ENCODE results near the gene CCDC157.

DNA sequence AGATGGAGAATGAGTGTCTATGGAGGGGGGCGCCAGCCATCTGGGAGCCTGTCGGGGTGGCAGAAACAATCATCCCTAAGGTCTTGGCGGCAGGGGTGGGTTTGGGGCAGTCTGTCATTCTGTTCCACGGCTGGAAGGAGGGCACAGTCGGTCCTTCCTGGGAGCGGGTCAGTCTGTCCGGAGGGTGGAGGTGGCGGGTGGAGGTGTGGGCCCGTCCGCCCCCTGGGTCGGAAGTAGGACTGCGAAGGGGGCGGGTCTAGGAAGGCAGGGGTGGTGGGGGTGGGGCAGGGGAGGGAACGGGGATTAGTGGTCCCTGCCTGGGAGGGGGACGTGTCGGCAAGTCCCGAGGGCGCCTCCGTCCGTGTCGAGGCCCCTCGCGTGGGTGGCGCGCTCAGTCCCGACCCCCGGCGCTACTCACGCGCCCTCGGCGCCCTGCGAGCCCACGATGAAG is 30.5 kb upstream of the CCDC157 start:
- TF ChIP-seq, protein P1, sequence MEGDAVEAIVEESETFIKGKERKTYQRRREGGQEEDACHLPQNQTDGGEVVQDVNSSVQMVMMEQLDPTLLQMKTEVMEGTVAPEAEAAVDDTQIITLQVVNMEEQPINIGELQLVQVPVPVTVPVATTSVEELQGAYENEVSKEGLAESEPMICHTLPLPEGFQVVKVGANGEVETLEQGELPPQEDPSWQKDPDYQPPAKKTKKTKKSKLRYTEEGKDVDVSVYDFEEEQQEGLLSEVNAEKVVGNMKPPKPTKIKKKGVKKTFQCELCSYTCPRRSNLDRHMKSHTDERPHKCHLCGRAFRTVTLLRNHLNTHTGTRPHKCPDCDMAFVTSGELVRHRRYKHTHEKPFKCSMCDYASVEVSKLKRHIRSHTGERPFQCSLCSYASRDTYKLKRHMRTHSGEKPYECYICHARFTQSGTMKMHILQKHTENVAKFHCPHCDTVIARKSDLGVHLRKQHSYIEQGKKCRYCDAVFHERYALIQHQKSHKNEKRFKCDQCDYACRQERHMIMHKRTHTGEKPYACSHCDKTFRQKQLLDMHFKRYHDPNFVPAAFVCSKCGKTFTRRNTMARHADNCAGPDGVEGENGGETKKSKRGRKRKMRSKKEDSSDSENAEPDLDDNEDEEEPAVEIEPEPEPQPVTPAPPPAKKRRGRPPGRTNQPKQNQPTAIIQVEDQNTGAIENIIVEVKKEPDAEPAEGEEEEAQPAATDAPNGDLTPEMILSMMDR (IDR thresholded peaks at IDR 0.05; ENCODE audit: low read depth, low read length, missing input control): no peak
- TF ChIP-seq SP1 (IDR thresholded peaks at IDR 0.05): no peak
- no peak for TF ChIP-seq TAF1 (conservative IDR thresholded peaks at IDR 0.05)
- TF ChIP-seq RAD21 (IDR thresholded peaks at IDR 0.05): no peak
- TF ChIP-seq, protein P2, sequence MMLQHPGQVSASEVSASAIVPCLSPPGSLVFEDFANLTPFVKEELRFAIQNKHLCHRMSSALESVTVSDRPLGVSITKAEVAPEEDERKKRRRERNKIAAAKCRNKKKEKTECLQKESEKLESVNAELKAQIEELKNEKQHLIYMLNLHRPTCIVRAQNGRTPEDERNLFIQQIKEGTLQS (IDR thresholded peaks at IDR 0.05): no peak
- TF ChIP-seq NR2F2 (IDR thresholded peaks at IDR 0.05): no peak
- no peak for TF ChIP-seq FOXA1 (IDR thresholded peaks at IDR 0.05)
- TF ChIP-seq RXRA (IDR thresholded peaks at IDR 0.05): no peak
- no peak for TF ChIP-seq YY1 (IDR thresholded peaks at IDR 0.05)
- TF ChIP-seq, protein P3, sequence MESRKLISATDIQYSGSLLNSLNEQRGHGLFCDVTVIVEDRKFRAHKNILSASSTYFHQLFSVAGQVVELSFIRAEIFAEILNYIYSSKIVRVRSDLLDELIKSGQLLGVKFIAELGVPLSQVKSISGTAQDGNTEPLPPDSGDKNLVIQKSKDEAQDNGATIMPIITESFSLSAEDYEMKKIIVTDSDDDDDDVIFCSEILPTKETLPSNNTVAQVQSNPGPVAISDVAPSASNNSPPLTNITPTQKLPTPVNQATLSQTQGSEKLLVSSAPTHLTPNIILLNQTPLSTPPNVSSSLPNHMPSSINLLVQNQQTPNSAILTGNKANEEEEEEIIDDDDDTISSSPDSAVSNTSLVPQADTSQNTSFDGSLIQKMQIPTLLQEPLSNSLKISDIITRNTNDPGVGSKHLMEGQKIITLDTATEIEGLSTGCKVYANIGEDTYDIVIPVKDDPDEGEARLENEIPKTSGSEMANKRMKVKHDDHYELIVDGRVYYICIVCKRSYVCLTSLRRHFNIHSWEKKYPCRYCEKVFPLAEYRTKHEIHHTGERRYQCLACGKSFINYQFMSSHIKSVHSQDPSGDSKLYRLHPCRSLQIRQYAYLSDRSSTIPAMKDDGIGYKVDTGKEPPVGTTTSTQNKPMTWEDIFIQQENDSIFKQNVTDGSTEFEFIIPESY (IDR thresholded peaks at IDR 0.05): no peak

All from liver (tissue), 3 donors.